ENCODE data around the gene RPL13.

DNA sequence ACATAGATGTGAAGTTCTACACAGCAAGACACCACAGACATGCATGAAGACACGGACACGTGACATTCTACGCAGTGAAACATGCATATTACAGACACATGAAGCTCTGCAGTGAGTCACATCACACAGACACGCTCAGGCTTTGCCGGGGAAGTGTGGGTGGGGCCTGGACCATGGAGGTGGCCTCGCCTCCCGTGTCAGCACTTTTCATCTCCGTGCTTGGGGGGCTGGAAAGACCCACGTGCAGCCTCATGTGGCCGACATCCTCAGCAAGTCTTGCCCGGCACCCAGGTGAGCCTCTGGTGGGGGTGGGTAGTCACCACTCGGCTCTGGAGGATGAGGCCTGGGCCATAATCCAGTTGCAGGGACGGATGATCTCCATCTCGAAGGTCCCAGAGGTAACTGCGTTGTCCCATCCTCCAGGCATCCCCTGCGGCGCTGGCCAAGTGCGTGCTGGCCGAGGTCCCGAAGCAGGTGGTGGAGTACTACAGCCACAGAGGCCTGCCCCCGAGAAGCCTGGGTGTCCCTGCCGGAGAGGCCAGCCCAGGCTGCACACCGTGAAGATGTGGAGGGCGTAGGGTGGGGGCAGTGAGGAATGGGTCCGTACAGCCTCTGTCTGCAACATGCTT lies 35.7 kb downstream of the RPL13 start:
- TF ChIP-seq, protein P1, sequence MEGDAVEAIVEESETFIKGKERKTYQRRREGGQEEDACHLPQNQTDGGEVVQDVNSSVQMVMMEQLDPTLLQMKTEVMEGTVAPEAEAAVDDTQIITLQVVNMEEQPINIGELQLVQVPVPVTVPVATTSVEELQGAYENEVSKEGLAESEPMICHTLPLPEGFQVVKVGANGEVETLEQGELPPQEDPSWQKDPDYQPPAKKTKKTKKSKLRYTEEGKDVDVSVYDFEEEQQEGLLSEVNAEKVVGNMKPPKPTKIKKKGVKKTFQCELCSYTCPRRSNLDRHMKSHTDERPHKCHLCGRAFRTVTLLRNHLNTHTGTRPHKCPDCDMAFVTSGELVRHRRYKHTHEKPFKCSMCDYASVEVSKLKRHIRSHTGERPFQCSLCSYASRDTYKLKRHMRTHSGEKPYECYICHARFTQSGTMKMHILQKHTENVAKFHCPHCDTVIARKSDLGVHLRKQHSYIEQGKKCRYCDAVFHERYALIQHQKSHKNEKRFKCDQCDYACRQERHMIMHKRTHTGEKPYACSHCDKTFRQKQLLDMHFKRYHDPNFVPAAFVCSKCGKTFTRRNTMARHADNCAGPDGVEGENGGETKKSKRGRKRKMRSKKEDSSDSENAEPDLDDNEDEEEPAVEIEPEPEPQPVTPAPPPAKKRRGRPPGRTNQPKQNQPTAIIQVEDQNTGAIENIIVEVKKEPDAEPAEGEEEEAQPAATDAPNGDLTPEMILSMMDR (IDR thresholded peaks at IDR 0.05; ENCODE audit: low read depth, low read length, poor library complexity, severe bottlenecking) = no peak
- no peak for TF ChIP-seq EZH2phosphoT487 (IDR thresholded peaks at IDR 0.05; ENCODE audit: borderline replicate concordance, low read length)
